ENCODE data around the gene DMRTA2.
"Not testable (repeated sequence)": the region's sequence is repeated elsewhere in the genome, so short reads cannot be mapped to it uniquely, and the experiment has no call there.

DMRTA2 gene

DNA sequence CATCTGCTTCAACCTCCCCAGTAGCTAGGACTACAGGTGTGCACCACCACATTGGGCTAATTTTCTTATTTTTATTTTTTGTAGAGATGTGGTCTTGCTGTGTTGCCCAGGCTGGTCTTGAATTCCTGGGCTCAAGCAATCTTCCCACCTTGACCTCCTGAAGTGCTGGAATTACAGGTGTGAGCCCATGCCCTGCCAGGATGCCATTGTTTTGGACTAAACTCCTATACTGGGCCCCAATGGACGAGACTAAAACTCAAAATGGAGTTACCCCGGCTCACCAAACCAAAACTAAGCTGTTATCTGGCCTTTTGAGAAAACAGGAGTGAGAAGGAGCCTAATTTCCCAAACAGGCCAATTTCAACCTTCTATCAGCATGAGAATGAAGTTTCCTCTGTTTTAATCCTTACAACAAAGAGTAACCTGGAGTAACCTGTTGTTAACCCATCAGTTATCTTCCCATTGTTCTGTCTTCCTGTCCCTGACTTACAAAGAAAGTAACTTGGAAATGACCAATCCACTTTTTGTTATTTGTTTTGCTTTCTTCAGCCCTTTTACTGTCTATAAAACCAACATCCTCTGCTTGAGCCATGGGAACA is 29.6 kb downstream of the DMRTA2 start:
- H3K4me3 ChIP-seq (replicated peaks; ENCODE audit: insufficient read depth, low read length), result no peak overlapping the region
- DNase-seq (ENCODE audit: low read depth in 1 of 2, low spot score in 1 of 2), result no peak
- peaks cover 6% of the 10 kb centered on the region for H3K27me3 ChIP-seq (ENCODE audit: insufficient read depth, poor library complexity, severe bottlenecking)
- TF ChIP-seq SPI1 (IDR thresholded peaks at IDR 0.05; ENCODE audit: borderline replicate concordance, low read depth) (no peak), REST (IDR thresholded peaks at IDR 0.05; ENCODE audit: insufficient replicate concordance, low read depth) (no peak), GABPA (IDR thresholded peaks at IDR 0.05; ENCODE audit: low read depth) (no peak), CTCF (IDR thresholded peaks at IDR 0.05; ENCODE audit: insufficient read depth, low read length) (no peak), POLR2AphosphoS5 (IDR thresholded peaks at IDR 0.05; ENCODE audit: low read depth) (no peak)
- H3K27ac ChIP-seq (replicated peaks), result no peak overlapping the region

DNA sequence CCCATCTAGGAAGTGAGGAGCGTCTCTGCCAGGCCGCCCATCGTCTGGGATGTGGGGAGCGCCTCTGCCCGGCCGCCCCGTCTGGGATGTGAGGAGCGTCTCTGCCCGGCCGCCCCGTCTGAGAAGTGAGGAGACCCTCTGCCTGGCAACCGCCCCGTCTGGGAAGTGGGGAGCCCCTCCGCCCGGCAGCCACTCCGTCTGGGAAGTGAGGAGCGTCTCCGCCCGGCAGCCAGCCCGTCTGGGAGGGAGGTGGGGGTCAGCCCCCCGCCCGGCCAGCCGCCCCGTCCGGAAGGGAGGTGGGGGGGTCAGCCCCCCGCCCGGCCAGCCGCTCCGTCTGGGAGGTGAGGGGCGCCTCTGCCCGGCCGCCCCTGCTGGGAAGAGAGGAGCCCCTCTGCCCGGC is 41.7 kb downstream of the DMRTA2 start:
- not testable (repeated sequence) for H3K27ac ChIP-seq (replicated peaks); H3K27me3 ChIP-seq (ENCODE audit: insufficient read depth, poor library complexity, severe bottlenecking); DNase-seq (ENCODE audit: low read depth in 1 of 2, low spot score in 1 of 2); H3K4me3 ChIP-seq (replicated peaks; ENCODE audit: insufficient read depth, low read length)

GRCh38 chr1:50378770-50379169 is 44.5 kb downstream of the DMRTA2 start:
- TF ChIP-seq POLR2AphosphoS5 (IDR thresholded peaks at IDR 0.05; ENCODE audit: low read depth) (no peak), REST (IDR thresholded peaks at IDR 0.05; ENCODE audit: insufficient replicate concordance, low read depth) (no peak), CTCF (IDR thresholded peaks at IDR 0.05; ENCODE audit: insufficient read depth, low read length) (no peak), SPI1 (IDR thresholded peaks at IDR 0.05; ENCODE audit: borderline replicate concordance, low read depth) (no peak), GABPA (IDR thresholded peaks at IDR 0.05; ENCODE audit: low read depth) (no peak)
- Histone ChIP-seq H3K4me3 (replicated peaks; ENCODE audit: insufficient read depth, low read length) (no peak overlapping the region), H3K27ac (replicated peaks) (no peak overlapping the region), H3K27me3 (ENCODE audit: insufficient read depth, poor library complexity, severe bottlenecking) (no peaks in the 10 kb centered on the region)
- DNase-seq (ENCODE audit: low read depth in 1 of 2, low spot score in 1 of 2), result no peak

GRCh38 chr1:50373532-50373931 is 49.7 kb downstream of the DMRTA2 start:
- Histone ChIP-seq H3K27me3 (ENCODE audit: insufficient read depth, poor library complexity, severe bottlenecking) (no peaks in the 10 kb centered on the region), H3K4me3 (replicated peaks; ENCODE audit: insufficient read depth, low read length) (no peak overlapping the region), H3K27ac (replicated peaks) (no peak overlapping the region)
- TF ChIP-seq SPI1 (IDR thresholded peaks at IDR 0.05; ENCODE audit: borderline replicate concordance, low read depth), result no peak
- TF ChIP-seq REST (IDR thresholded peaks at IDR 0.05; ENCODE audit: insufficient replicate concordance, low read depth), result no peak
- TF ChIP-seq CTCF (IDR thresholded peaks at IDR 0.05; ENCODE audit: insufficient read depth, low read length), result no peak
- no peak for TF ChIP-seq GABPA (IDR thresholded peaks at IDR 0.05; ENCODE audit: low read depth)
- no peak for DNase-seq (ENCODE audit: low read depth in 1 of 2, low spot score in 1 of 2)
